H1 (cell line): Measurements from ENCODE around the gene AGBL1. TPM values are rescaled to one million over a fixed set of nuclear protein-coding genes. Genes with fewer than 3 reads are reported as not detected.

Source experiments
- CTCF ChIA-PET: fragments of 300-600 bp; sonication (Branson Sonifier 250); formaldehyde crosslinking; loops from one replicate; lab custom pipeline; 2021; ENCODE audit not compliant: partially characterized antibody; lab: Charles Lee
- POLR2A ChIA-PET: fragments of 300-600 bp; sonication (Branson Sonifier 250); formaldehyde crosslinking; loops from one replicate; lab custom pipeline; 2021; ENCODE audit warnings: inconsistent platforms; ENCODE audit not compliant: partially characterized antibody; lab: Charles Lee
- DNase-seq, 2 experiments: peaks; one replicate each; pipeline versions ENCODE4 v3.0.0 to v3.0.0-alpha.2; 2010 to 2022; ENCODE audit warnings: low spot score in 2 of 2, low read depth in 1 of 2, mixed read lengths in 1 of 2
- FAIRE-seq: peaks from 2 replicates; lab custom pipeline; 2011; peaks lifted over from hg19 to GRCh38; lab: Jason Lieb, UNC
- H2AFZ ChIP-seq: 2 replicates; pipeline ENCODE4 v1.8.1; 2012; ENCODE audit warnings: low read length, inconsistent platforms
- H2AK5ac ChIP-seq: 2 replicates; pipeline ENCODE4 v1.6.1; 2013; ENCODE audit warnings: low read depth, low read length
- H2BK120ac ChIP-seq: replicated peaks from 2 replicates; pipeline ENCODE3; 2013; ENCODE audit warnings: low read depth, low read length, inconsistent platforms
- H2BK12ac ChIP-seq: 2 replicates; pipeline ENCODE4 v1.6.1; 2013; ENCODE audit warnings: low read depth, low read length
- H2BK15ac ChIP-seq: 2 replicates; pipeline ENCODE4 v1.6.1; 2013; ENCODE audit warnings: low read length
- H2BK20ac ChIP-seq: 2 replicates; pipeline ENCODE4 v1.6.1; 2013; ENCODE audit warnings: low read length
- H2BK5ac ChIP-seq: 2 replicates; pipeline ENCODE4 v1.6.1; 2013; ENCODE audit warnings: low read depth, low read length
- H3K14ac ChIP-seq: 2 replicates; pipeline ENCODE4 v1.6.1; 2013; ENCODE audit warnings: inconsistent platforms; ENCODE audit not compliant: insufficient read length
- H3K18ac ChIP-seq: 2 replicates; pipeline ENCODE4 v1.6.1; 2013; ENCODE audit warnings: low read length; ENCODE audit errors: extremely low read depth
- H3K23ac ChIP-seq: 2 replicates; pipeline ENCODE4 v1.6.1; 2013; ENCODE audit warnings: inconsistent platforms; ENCODE audit not compliant: insufficient read length
- H3K23me2 ChIP-seq: 2 replicates; pipeline ENCODE4 v1.6.1; 2013; ENCODE audit warnings: low read depth, low read length
- H3K27ac ChIP-seq: 2 replicates; pipeline ENCODE4 v1.6.1; 2011; ENCODE audit warnings: low read depth, low read length, inconsistent platforms
- H3K27me3 ChIP-seq, 4 experiments: replicated peaks in 1 of 4; 1 replicate in 1 of 4; 2 replicates in 3 of 4; pipeline versions ENCODE4 v1.6.1 to v1.8.1; 2011 to 2013; ENCODE audit warnings: low read length in 3 of 4, mild to moderate bottlenecking in 3 of 4, inconsistent platforms in 2 of 4, mixed read lengths in 2 of 4, moderate library complexity in 1 of 4; ENCODE audit not compliant: control insufficient read depth in 3 of 4, insufficient read depth in 3 of 4; ENCODE audit errors: extremely low read depth in 1 of 4
- H3K36me3 ChIP-seq, 4 experiments: 2 replicates each; pipeline versions ENCODE4 v1.6.1 to v1.8.1; 2011 to 2013; ENCODE audit warnings: mild to moderate bottlenecking in 4 of 4, low read length in 3 of 4, moderate library complexity in 2 of 4, control low read depth in 1 of 4, inconsistent platforms in 1 of 4; ENCODE audit not compliant: insufficient read depth in 4 of 4, control insufficient read depth in 2 of 4
- H3K4ac ChIP-seq: replicated peaks from 2 replicates; pipeline ENCODE3; 2013; ENCODE audit warnings: low read length, low read depth, mixed read lengths, inconsistent platforms; ENCODE audit not compliant: insufficient read length
- H3K4me1 ChIP-seq, 4 experiments: replicated peaks in 1 of 4; 1 replicate in 1 of 4; 2 replicates in 3 of 4; pipeline versions ENCODE4 v1.6.1 to v1.8.1; 2011 to 2013; ENCODE audit warnings: low read length in 3 of 4, inconsistent platforms in 2 of 4, mixed read lengths in 1 of 4; ENCODE audit not compliant: insufficient read depth in 4 of 4, control insufficient read depth in 3 of 4
- H3K4me2 ChIP-seq, 2 experiments: 2 replicates each; pipeline versions ENCODE4 v1.6.1 to v1.8.1; 2011 to 2013; ENCODE audit warnings: low read depth in 2 of 2, low read length in 2 of 2, control low read depth in 1 of 2, inconsistent platforms in 1 of 2, mild to moderate bottlenecking in 1 of 2; ENCODE audit not compliant: insufficient read depth in 1 of 2
- H3K4me3 ChIP-seq, 4 experiments: fragments of 200-600, 300-600 bp in 1 of 4; sonication (generic), shearing (Covaris generic), sonication (Bioruptor Twin) in 1 of 4; 2 replicates each; pipeline versions ENCODE4 v1.5.1 to v1.8.1; 2011 to 2016; ENCODE audit warnings: low read length in 4 of 4, low read depth in 3 of 4, control low read depth in 2 of 4, inconsistent platforms in 2 of 4, mild to moderate bottlenecking in 2 of 4, mixed read lengths in 1 of 4, moderate library complexity in 1 of 4; ENCODE audit not compliant: insufficient read depth in 2 of 4; ENCODE audit errors: extremely low read depth in 1 of 4
- H3K56ac ChIP-seq: replicated peaks from 2 replicates; pipeline ENCODE3; 2013; ENCODE audit warnings: low read depth, mild to moderate bottlenecking, mixed read lengths, low read length, inconsistent platforms; ENCODE audit not compliant: insufficient read length
- H3K79me1 ChIP-seq: 2 replicates; pipeline ENCODE4 v1.6.1; 2013; ENCODE audit warnings: low read depth, low read length, control low read depth
- H3K79me2 ChIP-seq, 2 experiments: 2 replicates each; pipeline versions ENCODE4 v1.6.1 to v1.8.1; 2012 to 2013; ENCODE audit warnings: low read length in 2 of 2, mild to moderate bottlenecking in 2 of 2, inconsistent platforms in 1 of 2; ENCODE audit not compliant: insufficient read depth in 2 of 2, control insufficient read depth in 1 of 2
- H3K9ac ChIP-seq, 4 experiments: replicated peaks in 1 of 4; 1 replicate in 1 of 4; 2 replicates in 3 of 4; pipeline versions ENCODE4 v1.6.1 to v1.8.1; 2011 to 2013; ENCODE audit warnings: low read depth in 3 of 4, low read length in 3 of 4, control low read depth in 2 of 4, mild to moderate bottlenecking in 2 of 4, moderate library complexity in 2 of 4, inconsistent platforms in 1 of 4; ENCODE audit errors: extremely low read depth in 1 of 4
- H3K9me3 ChIP-seq, 2 experiments: 2 replicates each; pipeline versions ENCODE4 v1.6.1 to v1.8.1; 2012 to 2013; ENCODE audit warnings: mild to moderate bottlenecking in 2 of 2, moderate library complexity in 2 of 2, control low read depth in 1 of 2, inconsistent platforms in 1 of 2, low read depth in 1 of 2, low read length in 1 of 2, mixed read lengths in 1 of 2; ENCODE audit not compliant: insufficient read depth in 2 of 2
- H4K20me1 ChIP-seq, 2 experiments: replicated peaks in 1 of 2; 2 replicates each; pipeline versions ENCODE3 to v1.8.1; 2011 to 2013; ENCODE audit warnings: inconsistent platforms in 2 of 2, low read length in 2 of 2, mild to moderate bottlenecking in 1 of 2; ENCODE audit not compliant: insufficient read depth in 2 of 2, control insufficient read depth in 1 of 2
- H4K5ac ChIP-seq: 2 replicates; pipeline ENCODE4 v1.6.1; 2013; ENCODE audit warnings: low read length, low read depth, mixed read lengths, inconsistent platforms; ENCODE audit not compliant: insufficient read length
- H4K8ac ChIP-seq: 2 replicates; pipeline ENCODE4 v1.8.0; 2013; ENCODE audit warnings: mild to moderate bottlenecking, moderate library complexity, low read length, inconsistent platforms; ENCODE audit not compliant: insufficient read depth; ENCODE audit errors: extremely low read depth
- H4K91ac ChIP-seq: replicated peaks from 2 replicates; pipeline ENCODE3; 2013; ENCODE audit warnings: low read length, mixed read lengths, inconsistent platforms; ENCODE audit not compliant: insufficient read length
- ATF3 ChIP-seq: IDR thresholded peaks from 2 replicates; pipeline ENCODE4 v1.6.1; 2011; ENCODE audit warnings: low read depth, mild to moderate bottlenecking, low read length; ENCODE audit not compliant: insufficient read depth
- CHD1 ChIP-seq: IDR thresholded peaks from 2 replicates; pipeline ENCODE4 v1.6.1; 2012; ENCODE audit warnings: low read depth, low read length, improper control_type of control experiment
- CTCF ChIP-seq, 3 experiments: IDR thresholded peaks; 1 replicate in 2 of 3; 2 replicates in 1 of 3; pipeline versions ENCODE4 v1.5.1 to v1.6.1; 2011; ENCODE audit warnings: low read length in 3 of 3, mild to moderate bottlenecking in 3 of 3, inconsistent platforms in 2 of 3, low read depth in 1 of 3, moderate library complexity in 1 of 3; ENCODE audit not compliant: insufficient read depth in 1 of 3; ENCODE audit errors: control extremely low read depth in 1 of 3
- EGR1 ChIP-seq: IDR thresholded peaks from 2 replicates; pipeline ENCODE4 v1.6.1; 2011; ENCODE audit warnings: low read depth, low read length, borderline replicate concordance
- HDAC6 ChIP-seq: IDR thresholded peaks from one replicate; pipeline ENCODE4 v1.7.1; 2012; ENCODE audit warnings: low read depth, mild to moderate bottlenecking, inconsistent platforms, low read length, moderate library complexity
- KDM5A ChIP-seq: fragments of 200-600 bp; IDR thresholded peaks from 2 replicates; pipeline ENCODE4 v1.7.1; 2012; ENCODE audit warnings: mild to moderate bottlenecking, low read length, inconsistent platforms, mixed read lengths
- MAFK ChIP-seq: IDR thresholded peaks from 2 replicates; pipeline ENCODE4 v1.6.1; 2012; ENCODE audit warnings: low read depth, mild to moderate bottlenecking, improper control_type of control experiment, low read length
- SIN3A ChIP-seq, 2 experiments: IDR thresholded peaks in 1 of 2; conservative IDR thresholded peaks in 1 of 2; 2 replicates each; pipeline ENCODE4 v1.6.1; 2011 to 2012; ENCODE audit warnings: low read length in 2 of 2, improper control_type of control experiment in 1 of 2, low read depth in 1 of 2, mild to moderate bottlenecking in 1 of 2
- SP1 ChIP-seq: IDR thresholded peaks from 2 replicates; pipeline ENCODE4 v1.6.1; 2011; ENCODE audit warnings: low read depth, low read length
- ZNF274 ChIP-seq: IDR thresholded peaks from 2 replicates; pipeline ENCODE4 v1.7.0; 2012; ENCODE audit warnings: low read length, borderline replicate concordance; ENCODE audit errors: extremely low read depth
- WGBS, 2 experiments: shearing (Covaris generic) in 1 of 2; methylation state at CpG; one replicate each; pipeline versions ENCODE4 v1.1.6 to v1.1.7; 2013 to 2015; ENCODE audit warnings: low lambda C conversion rate in 2 of 2, mixed read lengths in 2 of 2, inconsistent platforms in 1 of 2, low coverage in 1 of 2, missing lambda C conversion rate in 1 of 2; ENCODE audit not compliant: insufficient replicate concordance in 2 of 2, insufficient coverage in 1 of 2, insufficient read length in 1 of 2; ENCODE audit errors: extremely low coverage in 1 of 2, missing lambda C conversion rate in 1 of 2; 5-methylcytosine and 5-hydroxymethylcytosine counted together
- polyA plus RNA-seq, 7 experiments: library from polyadenylated mRNA; depleted of rRNA in 3 of 7; stranded (reverse) in 5 of 7; unstranded in 2 of 7; fragments of >200 nt in 5 of 7; fragments of 200-250 nt in 2 of 7; gene quantifications; 1 replicate in 5 of 7; 2 replicates in 1 of 7; 4 replicates in 1 of 7; pipeline versions ENCODE4 v1.2.1 to v1.2.3, GENCODE V29; 2011 to 2013; ENCODE audit warnings: missing spikeins in 2 of 7, mixed read lengths in 2 of 7
- total RNA-seq: library from RNA; stranded (reverse); fragmentation: NEBNext Ultra II Directional; extraction: Animal tissue kit (Norgen Biotek cat#: 25700); gene quantifications from 2 replicates; pipeline ENCODE4 v1.2.1, GENCODE V29; 2021

The AGBL1 gene
- total and polyA plus RNA-seq, 2 of the 8 experiments (the other 6 are each of a cell fraction or from before 2014, with no cell fraction given): not detected

GRCh38 chr15:86663979-86664378 lies 584.3 kb downstream of the AGBL1 start:
- WGBS, 2 experiments: 84% methylated on average over 2 of the region's 2 CpGs; no CpG with 5 or more reads in 1 of the 2 experiments
- TF ChIP-seq ZNF274: no peak
- TF ChIP-seq MAFK: no peak
- no peak for TF ChIP-seq SP1
- TF ChIP-seq EGR1: no peak
- TF ChIP-seq CTCF (IDR thresholded peaks at IDR 0.05; ENCODE audit: control extremely low read depth in 1 of 3, insufficient read depth in 1 of 3, low read depth in 1 of 3, low read length in 3 of 3): no peak
- no peak for TF ChIP-seq ATF3
- no peak for TF ChIP-seq CHD1
- no peak for TF ChIP-seq SIN3A (conservative IDR thresholded peaks at IDR 0.05 in 1 of 2, IDR thresholded peaks at IDR 0.05 in 1 of 2; ENCODE audit: low read depth in 1 of 2, low read length in 2 of 2)
- TF ChIP-seq KDM5A: no peak
- no peak for TF ChIP-seq HDAC6

More at GRCh38 chr15:86663979-86664378, 584.3 kb downstream of the AGBL1 start:
- FAIRE-seq (no peak), DNase-seq (no peak)
- Histone ChIP-seq H3K56ac (no peak overlapping the region), H2BK5ac (no peak overlapping the region), H3K9ac (no peak overlapping the region), H2AK5ac (no peak overlapping the region), H3K4ac (no peak overlapping the region), H3K18ac (no peak overlapping the region), H3K14ac (no peak overlapping the region), H4K8ac (no peak overlapping the region), H2BK20ac (no peak overlapping the region), H3K23ac (no peak overlapping the region), H3K4me1 (peaks cover 0 to 6% (median 1%) of the 10 kb centered on the region in 4 experiments; a peak in 3 of 7 replicates), H3K4me2 (no peak overlapping the region), H3K36me3 (no peaks in the 10 kb centered on the region), H3K9me3 (no peaks in the 10 kb centered on the region), H3K27me3 (peaks cover 0 to 1% (median 0%) of the 10 kb centered on the region in 4 experiments; a peak in 1 of 7 replicates), H4K5ac (no peak overlapping the region), H3K79me2 (no peaks in the 10 kb centered on the region), H2BK120ac (no peak overlapping the region), H2AFZ (no peak overlapping the region; the same call in 1 of the 2 replicates), H4K91ac (no peak overlapping the region), H4K20me1 (no peaks in the 10 kb centered on the region), H3K23me2 (no peaks in the 10 kb centered on the region), H2BK15ac (no peak overlapping the region), H3K79me1 (no peaks in the 10 kb centered on the region), H3K4me3 (no peak overlapping the region), H2BK12ac (no peak overlapping the region), H3K27ac (no peak overlapping the region)
- CTCF ChIA-PET: no interaction called here
- POLR2A ChIA-PET: no interaction called here
